Activated CD8-positive, alpha-beta memory T cell treated with anti-CD3 and anti-CD28 coated beads for 1 hour (primary cell): ENCODE results near the gene MRPL46.
"Not testable (repeated sequence)": the region's sequence is repeated elsewhere in the genome, so short reads cannot be mapped to it uniquely, and the experiment has no call there.

ENCODE experiments used
- DNase-seq, 2 donors: peaks; one replicate each; pipeline ENCODE4 v3.0.0-alpha.2; 2020; ENCODE audit warnings: low read depth in 1 of 2; ENCODE audit errors: extremely low read depth in 1 of 2

MRPL46 gene

DNA sequence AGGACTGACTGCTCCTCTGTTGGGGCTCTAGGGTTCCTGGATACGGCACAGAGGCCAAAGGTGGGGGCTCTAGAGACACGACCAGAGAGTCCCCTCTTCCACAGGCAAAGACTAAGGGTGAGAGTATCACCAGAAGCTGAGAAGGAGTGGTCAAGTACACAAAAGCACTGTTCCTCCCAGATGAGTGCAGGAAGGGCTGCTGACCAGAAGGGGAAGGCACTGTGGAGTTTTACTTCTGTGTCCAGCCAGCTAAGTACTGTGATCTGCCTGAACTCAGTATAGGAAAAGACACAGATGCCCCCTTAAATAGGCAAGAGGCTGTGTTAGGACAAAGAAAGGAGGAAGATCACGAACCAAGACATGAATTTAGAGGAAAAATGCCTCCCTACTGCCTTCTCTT is 12.0 kb upstream of the MRPL46 start:
- DNase-seq: no peak

DNA sequence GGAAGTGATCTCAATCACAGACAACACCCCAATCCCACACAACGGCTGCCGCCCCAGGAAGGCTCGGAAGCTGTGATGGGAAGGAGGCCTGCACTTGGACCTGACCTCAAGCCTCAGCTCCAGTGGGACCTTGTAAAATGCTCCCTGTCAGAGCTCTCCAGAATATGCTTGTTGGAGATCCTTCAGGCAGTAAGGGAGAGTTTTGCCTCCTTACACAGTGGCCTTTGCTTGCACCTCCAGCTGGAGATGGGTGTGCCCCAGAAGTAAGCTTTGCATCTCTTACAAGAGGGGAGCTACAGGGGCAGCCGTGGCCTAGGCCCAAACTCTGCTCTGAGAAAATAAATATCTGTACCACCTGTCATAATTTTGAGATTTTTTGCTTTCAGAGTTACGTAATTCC is 10.7 kb upstream of the MRPL46 start:
- DNase-seq: no peak

GRCh38 chr15:88477126-88477525 is 9.9 kb upstream of the MRPL46 start:
- no peak for DNase-seq

- DNase-seq: no peak
Measured at GRCh38 chr15:88476635-88477060, 9.5 kb upstream of the MRPL46 start.

GRCh38 chr15:88473661-88474293 is 6.6 kb upstream of the MRPL46 start:
- not testable (repeated sequence) for DNase-seq

- no peak for DNase-seq
Measured at GRCh38 chr15:88472225-88472624, 5.0 kb upstream of the MRPL46 start.

DNA sequence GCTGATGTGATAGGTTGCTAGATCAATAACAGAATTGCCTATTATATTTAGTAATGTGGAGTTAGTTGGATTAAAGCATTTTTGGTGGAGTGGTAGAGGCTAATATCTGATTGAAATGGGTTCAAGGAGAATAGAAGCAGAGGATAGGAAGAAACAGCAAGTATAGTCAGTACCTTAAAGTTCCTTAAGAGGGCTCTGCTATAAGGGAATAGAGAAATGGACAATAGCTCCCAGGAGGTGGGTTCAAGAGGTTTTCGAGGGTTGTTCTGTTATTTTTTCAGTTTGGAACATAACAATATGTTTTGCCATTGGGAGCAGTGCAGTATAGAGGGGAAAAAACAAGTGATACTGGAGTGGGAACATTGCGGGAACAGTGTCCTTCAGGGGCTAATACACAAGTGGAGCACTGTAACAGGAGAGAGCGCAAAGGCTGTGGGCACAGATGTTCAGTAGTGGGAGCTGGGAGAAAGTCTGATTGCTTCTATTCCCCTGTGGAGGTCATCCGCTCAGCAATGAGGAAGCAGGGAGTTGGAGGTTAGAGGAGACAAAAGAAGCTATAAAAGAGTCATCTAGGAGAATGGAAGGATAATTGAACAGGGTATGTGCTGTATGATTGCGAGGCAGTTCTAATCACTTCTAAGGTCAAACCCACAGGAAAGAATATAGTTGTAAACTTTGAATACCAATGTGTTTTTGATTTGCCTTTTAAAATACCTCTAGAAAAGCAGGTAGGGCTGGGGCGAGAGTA is 3.6 kb upstream of the MRPL46 start:
- no peak for DNase-seq

GRCh38 chr15:88469321-88469720 is 2.1 kb upstream of the MRPL46 start:
- no peak for DNase-seq

DNA sequence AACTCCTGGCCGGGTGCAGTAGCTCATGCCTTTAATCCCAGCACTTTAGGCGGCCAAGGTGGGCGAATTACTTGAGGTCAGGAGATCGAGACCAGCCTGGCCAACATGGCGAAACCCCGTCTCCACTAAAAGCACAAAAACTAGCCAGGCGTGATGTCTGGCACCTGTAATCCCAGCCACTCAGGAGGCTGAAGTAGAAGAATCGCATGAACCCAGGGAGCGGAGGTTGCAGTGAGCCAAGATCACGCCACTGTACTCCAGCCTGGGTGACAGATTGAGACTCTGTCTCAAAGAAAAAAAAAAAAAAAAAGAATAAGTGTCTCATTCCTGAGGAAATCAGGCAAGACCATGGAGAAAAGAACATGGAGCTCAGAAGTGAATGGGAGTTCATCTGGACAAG is 1.5 kb upstream of the MRPL46 start:
- DNase-seq: not testable (repeated sequence)

GRCh38 chr15:88467935-88468528 is 844 bp upstream of the MRPL46 start:
- no peak for DNase-seq

- no peak for DNase-seq
Measured at GRCh38 chr15:88465633-88466224, 1.5 kb downstream of the MRPL46 start.

GRCh38 chr15:88463870-88464532 is 3.2 kb downstream of the MRPL46 start:
- no peak for DNase-seq

- DNase-seq: no peak
Measured at GRCh38 chr15:88456733-88457132, 10.5 kb downstream of the MRPL46 start.

- DNase-seq: peak in 1 of 2 donors; percentile 11
Measured at GRCh38 chr15:88454867-88455810, 12.0 kb downstream of the MRPL46 start.

- no peak for DNase-seq
Measured at GRCh38 chr15:88454236-88454635, 13.0 kb downstream of the MRPL46 start.

GRCh38 chr15:88453651-88454050 is 13.5 kb downstream of the MRPL46 start:
- DNase-seq: no peak

- DNase-seq: peak in 1 of 2 donors; percentile 8
Measured at GRCh38 chr15:88450125-88450798, 16.9 kb downstream of the MRPL46 start.

GRCh38 chr15:88449581-88449980 is 17.6 kb downstream of the MRPL46 start:
- DNase-seq: no peak

- DNase-seq: no peak
Measured at GRCh38 chr15:88448991-88449461, 18.2 kb downstream of the MRPL46 start.
